HG02642 (cell line): ENCODE measurements around the gene RNU6-9.
"Not testable (repeated sequence)": the region's sequence is repeated elsewhere in the genome, so short reads cannot be mapped to it uniquely, and the experiment has no call there.

Source experiments
- ATAC-seq: cut with Tn5 transposase; IDR thresholded peaks from one replicate; pipeline ENCODE4 v1.9.1; 2021; ENCODE audit warnings: mild to moderate bottlenecking; ENCODE audit not compliant: unreplicated experiment, poor library complexity

RNU6-9 gene

DNA sequence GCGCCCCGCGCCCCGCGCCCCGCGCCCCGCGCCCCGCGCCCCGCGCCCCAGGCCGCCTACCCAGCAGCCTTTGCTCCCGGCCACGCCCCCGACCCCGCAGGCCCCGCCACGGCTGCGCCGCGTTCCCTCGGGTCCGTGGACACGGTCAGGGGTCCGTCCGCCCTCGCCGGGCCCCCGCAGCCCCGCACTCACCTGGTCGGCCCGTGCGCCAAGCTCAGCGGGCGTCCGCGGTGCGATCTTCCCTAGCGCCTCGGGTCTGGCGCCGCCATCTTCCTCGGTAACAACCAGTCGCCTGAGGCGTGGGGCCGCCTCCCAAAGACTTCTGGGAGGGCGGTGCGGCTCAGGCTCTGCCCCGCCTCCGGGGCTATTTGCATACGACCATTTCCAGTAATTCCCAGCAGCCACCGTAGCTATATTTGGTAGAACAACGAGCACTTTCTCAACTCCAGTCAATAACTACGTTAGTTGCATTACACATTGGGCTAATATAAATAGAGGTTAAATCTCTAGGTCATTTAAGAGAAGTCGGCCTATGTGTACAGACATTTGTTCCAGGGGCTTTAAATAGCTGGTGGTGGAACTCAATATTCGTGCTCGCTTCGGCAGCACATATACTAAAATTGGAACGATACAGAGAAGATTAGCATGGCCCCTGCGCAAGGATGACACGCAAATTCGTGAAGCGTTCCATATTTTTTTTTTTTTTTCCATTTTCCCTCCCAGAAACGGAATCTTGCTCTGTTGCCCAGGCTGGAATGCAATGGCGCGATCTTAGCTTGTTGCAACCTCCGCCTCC is at the start of gene RNU6-9, which contains the start of gene MED16:
RNU6-9 (plus strand) TSS at position 591 of the 796 bp plus-strand sequence.
MED16 (minus strand) TSS at position 294 of the 796 bp plus-strand sequence. CDS start 2,056 bp downstream, outside the sequence.
- peak; percentile 86 for ATAC-seq

DNA sequence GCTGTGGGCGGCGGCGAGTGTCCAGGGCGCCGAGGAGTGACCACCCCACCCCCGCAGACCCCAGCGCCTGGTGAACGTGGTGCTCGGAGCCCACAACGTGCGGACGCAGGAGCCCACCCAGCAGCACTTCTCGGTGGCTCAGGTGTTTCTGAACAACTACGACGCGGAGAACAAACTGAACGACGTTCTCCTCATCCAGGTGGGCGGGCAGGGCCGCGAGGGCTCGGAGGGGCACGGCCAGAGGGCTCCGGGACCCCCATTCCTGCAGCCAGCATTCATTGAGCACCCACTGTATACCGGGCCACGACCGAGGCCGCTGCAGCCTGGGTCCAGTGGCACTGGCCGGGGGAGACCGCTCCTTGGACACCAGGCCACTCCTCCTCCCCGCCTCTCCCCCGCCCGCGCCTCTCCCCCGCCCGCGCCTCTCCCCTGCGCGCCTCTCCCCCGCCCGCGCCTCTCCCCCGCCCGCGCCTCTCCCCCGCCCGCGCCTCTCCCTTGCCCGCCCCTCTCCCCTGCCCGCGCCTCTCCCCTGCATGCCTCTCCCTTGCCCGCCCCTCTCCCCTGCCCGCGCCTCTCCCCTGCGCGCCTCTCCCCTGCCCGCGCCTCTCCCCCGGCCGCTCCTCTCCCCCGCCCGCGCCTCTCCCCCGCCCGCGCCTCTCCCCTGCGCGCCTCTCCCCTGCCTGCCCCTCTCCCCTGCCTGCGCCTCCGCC is 49.3 kb upstream of the RNU6-9 start:
- no peak for ATAC-seq

DNA sequence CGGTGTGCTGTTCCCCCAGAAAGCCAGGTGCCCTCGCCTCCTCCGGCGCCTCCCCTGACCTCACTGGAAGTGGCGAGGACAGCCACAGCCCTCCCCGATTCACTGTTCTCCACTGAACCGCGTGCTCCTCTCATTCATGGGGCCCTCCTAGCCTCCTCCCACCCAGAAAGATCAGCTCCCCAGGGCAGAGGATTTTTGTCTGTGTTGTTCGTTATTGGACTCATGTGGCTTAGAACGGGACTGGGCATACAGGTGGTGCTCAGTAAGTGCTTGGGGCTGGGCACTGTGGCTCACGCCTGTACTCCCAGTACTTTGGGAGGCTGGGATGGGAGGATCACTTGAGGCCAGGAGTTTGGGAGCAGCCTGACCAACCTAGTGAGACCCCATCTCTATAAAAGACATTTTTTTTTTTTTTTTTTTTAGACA is 48.7 kb upstream of the RNU6-9 start:
- ATAC-seq, result no peak

DNA sequence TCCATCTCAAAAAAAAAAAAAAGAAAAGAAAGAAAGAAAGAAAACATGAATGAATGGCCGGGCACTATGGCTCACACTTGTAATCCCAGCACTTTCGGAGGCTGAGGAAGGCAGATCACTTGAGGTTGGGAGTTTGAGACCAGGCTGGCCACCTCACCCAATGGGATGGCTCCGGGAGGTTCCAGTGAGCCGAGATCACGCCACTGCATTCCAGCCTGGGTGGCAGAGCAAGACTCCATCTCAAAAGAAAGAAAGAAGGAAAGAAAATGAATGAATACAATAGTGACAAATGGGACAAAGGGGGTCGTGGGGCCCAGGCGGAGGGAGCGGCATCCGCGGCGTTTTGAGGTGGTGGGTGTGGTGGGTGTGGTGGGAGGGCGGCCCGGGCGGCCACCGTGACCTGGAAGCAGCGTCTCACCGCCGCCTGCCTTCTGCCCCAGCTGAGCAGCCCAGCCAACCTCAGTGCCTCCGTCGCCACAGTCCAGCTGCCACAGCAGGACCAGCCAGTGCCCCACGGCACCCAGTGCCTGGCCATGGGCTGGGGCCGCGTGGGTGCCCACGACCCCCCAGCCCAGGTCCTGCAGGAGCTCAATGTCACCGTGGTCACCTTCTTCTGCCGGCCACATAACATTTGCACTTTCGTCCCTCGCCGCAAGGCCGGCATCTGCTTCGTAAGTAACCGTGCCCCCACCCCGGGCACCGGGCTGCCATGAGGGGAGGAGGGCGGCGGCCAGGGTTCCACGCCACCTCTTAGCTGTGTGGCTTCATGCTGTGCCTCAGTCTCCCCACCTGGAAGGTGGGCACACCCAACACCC is 47.4 kb upstream of the RNU6-9 start:
- ATAC-seq, result no peak

DNA sequence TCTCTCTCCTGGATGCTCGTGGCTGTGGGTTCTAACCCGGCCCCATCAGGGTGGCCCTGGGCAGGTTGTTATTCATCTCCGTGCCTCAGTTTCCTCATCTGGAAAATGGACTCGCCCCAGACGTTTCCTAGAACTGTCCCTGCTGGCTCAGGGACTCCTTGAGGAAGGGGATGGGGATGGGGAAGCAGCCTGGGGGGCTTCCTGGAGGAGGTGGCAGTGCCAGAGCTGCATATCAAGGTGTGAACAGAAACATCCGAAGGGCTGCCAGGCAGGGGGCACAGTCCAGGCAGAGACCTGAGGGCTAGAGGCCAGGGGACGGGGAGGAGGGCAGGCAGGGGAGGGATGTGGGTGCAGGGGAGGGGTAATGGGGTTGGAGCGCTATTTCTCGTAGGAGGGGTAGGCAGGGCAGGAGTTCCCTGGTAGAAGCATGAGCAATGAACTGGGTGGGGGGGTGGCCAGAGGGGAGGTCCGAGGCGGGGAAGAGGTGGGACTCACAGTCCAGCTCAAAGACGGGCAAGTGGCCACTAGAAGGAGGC is 44.8 kb upstream of the RNU6-9 start:
- no peak for ATAC-seq

DNA sequence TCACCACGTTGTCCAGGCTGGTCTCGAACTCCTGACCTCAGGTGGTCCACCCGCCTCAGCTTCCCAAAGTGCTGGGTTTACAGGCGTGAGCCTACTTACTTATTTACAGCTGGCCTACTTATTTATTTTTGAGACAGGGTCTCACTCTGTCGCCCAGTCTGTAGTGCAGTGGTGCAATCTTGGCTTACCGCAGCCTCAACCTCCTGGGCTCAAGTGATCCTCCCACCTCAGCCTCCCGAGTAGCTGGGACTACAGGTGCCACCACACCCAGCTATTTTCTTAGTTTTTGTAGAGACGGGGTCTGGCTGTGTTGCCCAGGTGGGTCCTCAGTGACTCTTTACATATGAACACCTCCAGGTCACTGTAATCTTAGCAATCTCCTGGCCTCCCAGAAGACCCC is 44.1 kb upstream of the RNU6-9 start:
- ATAC-seq, result not testable (repeated sequence)

DNA sequence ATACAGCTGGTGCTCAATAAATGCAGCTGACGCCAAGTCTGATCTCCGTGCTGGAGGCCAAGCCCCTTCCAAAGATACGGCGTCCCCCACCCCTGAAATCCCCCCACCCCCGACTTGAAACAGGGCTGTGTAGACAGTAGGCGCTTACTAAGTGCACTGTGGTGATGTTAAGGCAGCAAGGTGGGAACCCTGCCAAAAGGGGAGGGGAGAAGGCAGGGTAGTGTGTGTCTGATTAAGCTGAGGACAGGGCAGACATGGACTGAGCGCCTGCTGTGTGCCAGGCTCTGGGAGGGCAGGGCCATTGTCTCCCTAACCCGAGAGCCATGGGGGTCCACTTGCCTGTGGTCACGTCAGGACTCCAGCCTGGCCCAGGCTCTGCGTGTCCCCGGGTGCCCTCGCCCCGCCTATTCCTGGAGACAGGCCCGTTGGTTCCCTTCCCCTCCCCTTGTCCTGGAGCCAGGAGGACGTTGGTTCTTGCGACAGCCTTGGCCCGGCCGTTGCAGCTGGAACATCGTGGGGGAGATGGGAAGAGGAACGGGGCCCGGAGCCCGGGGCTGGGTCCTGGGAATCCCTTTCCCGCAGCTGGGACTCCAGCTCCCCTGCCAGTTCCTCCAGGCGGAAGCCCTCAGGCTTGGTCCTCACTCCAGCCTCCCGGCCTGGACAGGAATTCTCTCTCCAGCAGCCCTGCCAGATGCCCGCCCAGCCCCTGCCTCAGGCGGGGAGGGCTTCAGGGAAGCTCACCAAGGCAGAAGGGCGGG is 42.9 kb upstream of the RNU6-9 start:
- ATAC-seq, result no peak

DNA sequence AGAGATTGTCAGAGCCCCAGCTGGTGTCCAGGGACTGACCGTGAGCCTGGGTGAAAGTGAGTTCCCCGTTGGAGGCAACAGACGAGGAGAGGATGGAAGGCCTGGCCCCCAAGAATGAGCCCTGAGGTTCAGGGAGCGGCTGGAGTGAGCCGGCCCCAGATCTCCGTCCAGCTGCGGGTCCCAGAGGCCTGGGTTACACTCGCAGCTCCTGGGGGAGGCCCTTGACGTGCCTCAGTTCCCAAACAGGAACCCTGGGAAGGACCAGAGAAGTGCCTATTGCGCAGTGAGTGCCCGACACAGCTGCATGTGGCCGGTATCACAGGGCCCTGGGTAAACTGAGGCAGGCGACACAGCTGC is 42.3 kb upstream of the RNU6-9 start:
- no peak for ATAC-seq

DNA sequence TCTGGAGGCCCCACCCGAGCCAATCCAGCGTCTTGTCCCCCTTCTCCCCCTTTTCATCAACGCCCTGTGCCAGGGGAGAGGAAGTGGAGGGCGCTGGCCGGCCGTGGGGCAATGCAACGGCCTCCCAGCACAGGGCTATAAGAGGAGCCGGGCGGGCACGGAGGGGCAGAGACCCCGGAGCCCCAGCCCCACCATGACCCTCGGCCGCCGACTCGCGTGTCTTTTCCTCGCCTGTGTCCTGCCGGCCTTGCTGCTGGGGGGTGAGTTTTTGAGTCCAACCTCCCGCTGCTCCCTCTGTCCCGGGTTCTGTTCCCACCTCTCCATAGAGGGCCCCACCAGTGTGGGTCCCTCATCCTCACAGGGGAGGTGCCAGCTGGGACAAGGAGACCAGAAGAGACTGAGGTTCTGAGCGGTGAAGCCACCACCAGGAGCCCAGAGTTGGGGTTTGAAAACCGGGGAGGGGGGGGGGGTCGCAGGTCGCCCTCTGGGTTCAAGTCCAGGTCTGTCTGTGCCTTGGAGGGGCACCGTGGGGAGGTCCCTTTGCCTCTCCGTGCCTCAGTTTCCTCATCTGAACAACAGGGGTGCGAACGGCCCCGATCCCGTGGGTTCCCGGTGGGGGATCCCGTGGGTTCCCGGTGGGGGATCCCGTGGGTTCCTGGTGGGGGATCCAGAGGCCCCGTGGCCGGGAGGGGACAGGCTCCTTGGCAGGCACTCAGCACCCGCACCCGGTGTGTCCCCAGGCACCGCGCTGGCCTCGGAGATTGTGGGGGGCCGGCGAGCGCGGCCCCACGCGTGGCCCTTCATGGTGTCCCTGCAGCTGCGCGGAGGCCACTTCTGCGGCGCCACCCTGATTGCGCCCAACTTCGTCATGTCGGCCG is 40.9 kb upstream of the RNU6-9 start, which contains the start of gene ELANE:
ELANE (plus strand) TSS at position 168 of the 878 bp plus-strand sequence; CDS start at position 194, 26 bp downstream.
- ATAC-seq, result no peak

DNA sequence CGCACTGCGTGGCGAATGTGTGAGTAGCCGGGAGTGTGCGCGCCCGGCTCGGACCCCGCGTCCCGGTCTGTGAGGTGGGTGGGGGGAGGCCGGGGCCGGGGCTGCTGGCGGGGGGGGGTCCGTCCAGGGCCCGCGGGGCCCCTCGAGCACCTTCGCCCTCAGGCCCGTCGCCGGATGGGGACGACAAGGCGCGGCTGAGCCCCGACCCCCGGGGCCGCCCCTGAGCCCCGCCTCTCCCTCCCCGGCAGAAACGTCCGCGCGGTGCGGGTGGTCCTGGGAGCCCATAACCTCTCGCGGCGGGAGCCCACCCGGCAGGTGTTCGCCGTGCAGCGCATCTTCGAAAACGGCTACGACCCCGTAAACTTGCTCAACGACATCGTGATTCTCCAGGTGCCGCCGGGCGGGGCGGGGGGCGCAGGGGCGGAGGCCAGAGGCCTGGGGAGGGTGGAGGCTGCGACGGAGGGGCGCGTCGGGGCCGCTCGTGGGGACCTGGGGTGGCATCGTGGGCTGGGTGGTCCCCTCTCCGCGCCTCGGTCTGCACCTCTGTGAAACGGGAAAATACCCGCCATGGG is 40.2 kb upstream of the RNU6-9 start:
- no peak for ATAC-seq

DNA sequence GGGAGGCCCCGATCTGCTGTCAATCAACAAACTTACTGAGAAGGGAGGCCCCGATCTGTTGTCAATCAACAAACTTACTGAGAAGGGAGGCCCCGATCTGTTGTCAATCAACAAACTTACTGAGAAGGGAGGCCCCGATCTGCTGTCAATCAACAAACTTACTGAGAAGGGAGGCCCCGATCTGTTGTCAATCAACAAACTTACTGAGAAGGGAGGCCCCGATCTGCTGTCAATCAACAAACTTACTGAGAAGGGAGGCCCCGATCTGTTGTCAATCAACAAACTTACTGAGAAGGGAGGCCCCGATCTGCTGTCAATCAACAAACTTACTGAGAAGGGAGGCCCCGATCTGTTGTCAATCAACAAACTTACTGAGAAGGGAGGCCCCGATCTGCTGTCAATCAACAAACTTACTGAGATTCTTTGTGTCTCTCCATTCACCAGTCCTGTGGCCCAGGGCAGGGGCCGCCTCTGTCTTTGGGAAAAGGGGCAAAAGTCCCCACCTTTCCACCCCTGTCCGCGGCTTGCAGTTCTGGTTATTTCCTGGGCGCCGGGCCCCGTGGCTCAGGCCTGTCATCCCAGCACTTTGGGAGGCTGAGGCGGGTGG is 39.6 kb upstream of the RNU6-9 start:
- not testable (repeated sequence) for ATAC-seq

DNA sequence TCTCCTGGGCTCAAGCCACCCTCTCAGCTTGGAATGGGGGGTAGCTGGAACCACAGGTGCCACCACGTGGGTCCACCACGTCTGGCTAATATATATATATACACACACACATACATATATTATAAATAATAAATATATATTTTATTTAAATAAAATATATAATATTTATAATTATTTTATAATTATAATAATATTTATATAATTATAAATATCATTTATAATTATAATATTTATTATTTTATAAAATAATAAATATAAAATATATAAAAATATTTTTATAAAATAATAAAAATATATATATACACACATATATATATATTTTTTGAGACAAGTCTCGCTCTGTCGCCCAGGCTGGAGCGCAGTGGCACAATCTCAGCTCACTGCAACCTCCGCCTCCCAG is 38.7 kb upstream of the RNU6-9 start:
- ATAC-seq, result no peak

DNA sequence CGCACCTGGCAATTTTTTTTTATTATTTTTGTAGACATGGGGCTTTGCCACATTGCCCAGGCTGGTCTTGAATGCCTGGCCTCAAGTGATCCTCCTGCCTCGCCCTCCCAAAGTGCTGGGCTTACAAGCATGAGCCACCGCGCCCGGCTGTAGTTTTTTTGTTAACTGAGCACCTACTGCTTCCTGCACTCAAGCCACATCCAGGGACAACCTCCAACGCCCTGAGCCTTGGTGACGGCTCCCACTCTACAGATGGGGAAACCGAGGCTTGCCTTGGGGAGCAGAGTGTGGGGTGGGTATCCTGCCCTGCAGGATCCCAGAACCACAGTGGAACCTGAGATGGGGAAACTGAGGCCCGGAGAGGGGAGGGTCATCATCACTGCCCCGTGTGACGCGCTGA is 38.1 kb upstream of the RNU6-9 start:
- no peak for ATAC-seq

DNA sequence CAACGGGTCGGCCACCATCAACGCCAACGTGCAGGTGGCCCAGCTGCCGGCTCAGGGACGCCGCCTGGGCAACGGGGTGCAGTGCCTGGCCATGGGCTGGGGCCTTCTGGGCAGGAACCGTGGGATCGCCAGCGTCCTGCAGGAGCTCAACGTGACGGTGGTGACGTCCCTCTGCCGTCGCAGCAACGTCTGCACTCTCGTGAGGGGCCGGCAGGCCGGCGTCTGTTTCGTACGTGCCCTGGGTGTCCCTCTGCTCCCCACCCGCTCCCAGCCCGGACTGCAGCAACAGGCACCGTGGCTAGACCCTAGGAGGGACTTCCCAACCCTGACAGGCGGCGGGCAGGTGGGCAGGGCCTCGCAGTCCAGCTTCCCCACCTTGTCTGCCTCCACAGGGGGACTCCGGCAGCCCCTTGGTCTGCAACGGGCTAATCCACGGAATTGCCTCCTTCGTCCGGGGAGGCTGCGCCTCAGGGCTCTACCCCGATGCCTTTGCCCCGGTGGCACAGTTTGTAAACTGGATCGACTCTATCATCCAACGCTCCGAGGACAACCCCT is 37.6 kb upstream of the RNU6-9 start:
- ATAC-seq, result no peak

DNA sequence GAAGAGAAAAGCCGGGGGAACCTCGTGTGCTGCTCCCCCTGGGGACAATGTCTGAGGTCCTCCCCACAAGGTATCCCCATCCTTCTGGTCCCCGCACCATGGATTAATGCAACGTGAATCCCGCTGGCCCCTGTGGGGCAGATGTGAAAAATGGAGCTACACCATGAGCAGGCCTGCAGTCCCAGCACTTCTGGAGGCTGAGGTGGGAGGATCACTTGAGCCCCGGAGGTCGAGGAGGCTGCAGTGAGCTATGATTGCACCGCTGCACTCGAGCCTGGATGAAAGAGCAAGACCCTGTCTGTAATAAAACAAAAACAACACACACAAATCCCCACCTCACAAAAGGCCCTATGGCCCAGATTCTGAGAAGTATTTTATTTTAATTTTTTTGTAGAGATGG is 35.0 kb upstream of the RNU6-9 start:
- no peak for ATAC-seq

DNA sequence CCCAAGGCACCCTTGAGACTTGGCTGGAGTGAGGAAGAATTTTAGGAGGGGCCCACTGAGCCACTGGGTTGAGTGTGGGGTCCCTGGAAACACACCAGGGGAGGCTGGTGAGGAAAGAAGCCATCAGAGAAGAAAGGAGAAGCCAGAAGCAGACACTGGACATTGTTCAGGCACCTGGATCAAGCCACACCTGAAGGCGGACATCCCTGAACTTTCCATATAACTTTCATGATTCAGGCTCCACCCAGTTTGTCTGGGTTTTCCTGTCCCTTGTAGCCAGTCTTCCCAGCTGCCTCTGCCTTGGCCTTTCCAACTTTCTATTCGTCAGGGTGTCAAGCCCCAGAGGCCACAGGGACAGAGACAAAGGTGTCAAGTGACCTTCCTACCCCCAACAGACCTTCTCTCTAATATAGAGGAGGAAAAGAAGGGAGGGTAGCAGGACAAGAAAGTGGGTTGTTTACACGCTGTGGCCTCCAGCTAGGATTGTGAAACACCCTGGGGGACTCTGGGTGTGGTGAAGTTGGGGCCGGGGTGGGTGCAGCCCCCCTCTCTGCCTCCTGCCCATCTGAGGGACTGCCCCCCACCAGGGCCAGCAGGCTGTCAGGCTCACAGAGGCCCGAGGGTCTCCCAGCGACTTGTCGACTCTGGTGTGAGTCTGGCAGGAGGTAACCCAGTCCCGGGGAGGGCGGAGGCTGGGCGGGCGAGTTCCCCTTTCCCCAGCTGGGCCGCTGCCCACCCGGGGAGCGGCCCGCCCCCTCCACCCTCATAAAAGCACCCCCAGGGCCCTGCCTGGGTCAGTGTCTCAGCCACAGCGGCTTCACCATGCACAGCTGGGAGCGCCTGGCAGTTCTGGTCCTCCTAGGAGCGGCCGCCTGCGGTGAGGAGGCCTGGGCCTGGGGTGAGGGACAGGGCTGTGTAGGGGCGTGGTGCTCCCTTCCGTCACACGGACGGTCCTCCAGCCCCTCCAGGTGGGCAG is 34.1 kb upstream of the RNU6-9 start, which contains the start of gene CFD:
CFD (plus strand) TSS at position 797 of the 976 bp plus-strand sequence; CDS start at position 823, 26 bp downstream.
- no peak for ATAC-seq
